ENCODE data around the gene AGAP5. TPM values are rescaled to one million over a fixed set of nuclear protein-coding genes. Genes with fewer than 3 reads are reported as not detected.

Gene AGAP5
- total and polyA plus RNA-seq, 2 of the 8 experiments (the other 6 are each of a cell fraction or from before 2014, with no cell fraction given): 5.4 to 6.0 TPM

GRCh38 chr10:73629165-73629564 is 68.7 kb downstream of the AGAP5 start:
- Histone ChIP-seq H3K27ac (ENCODE audit: low read depth, low read length) (no peak overlapping the region), H4K91ac (replicated peaks; ENCODE audit: insufficient read length, low read length) (no peak overlapping the region), H4K5ac (ENCODE audit: insufficient read length, low read depth, low read length) (no peak overlapping the region), H2BK20ac (ENCODE audit: low read length) (no peak overlapping the region), H3K9me3 (ENCODE audit: insufficient read depth in 2 of 2, low read depth in 1 of 2, low read length in 1 of 2) (no peaks in the 10 kb centered on the region), H4K8ac (ENCODE audit: extremely low read depth, insufficient read depth, low read length) (no peak overlapping the region), H3K56ac (replicated peaks; ENCODE audit: insufficient read length, low read depth, low read length) (no peak overlapping the region), H3K4me2 (ENCODE audit: insufficient read depth in 1 of 2, low read depth in 2 of 2, low read length in 2 of 2) (no peak overlapping the region), H3K18ac (ENCODE audit: extremely low read depth, low read length) (no peak overlapping the region), H3K14ac (ENCODE audit: insufficient read length) (no peak overlapping the region), H2AK5ac (ENCODE audit: low read depth, low read length) (no peak overlapping the region), H2BK15ac (ENCODE audit: low read length) (no peak overlapping the region), H2AFZ (ENCODE audit: low read length) (no peak overlapping the region), H3K79me1 (ENCODE audit: low read depth, low read length) (peaks cover 5% of the 10 kb centered on the region; the same call in 1 of the 2 replicates), H3K23ac (ENCODE audit: insufficient read length) (no peak overlapping the region), H4K20me1 (replicated peaks in 1 of 2; ENCODE audit: control insufficient read depth in 1 of 2, insufficient read depth in 2 of 2, low read length in 2 of 2) (no peaks in the 10 kb centered on the region), H3K4ac (replicated peaks; ENCODE audit: insufficient read length, low read depth, low read length) (no peak overlapping the region), H3K36me3 (ENCODE audit: control insufficient read depth in 2 of 4, insufficient read depth in 4 of 4, low read length in 3 of 4) (no peaks in the 10 kb centered on the region), H3K23me2 (ENCODE audit: low read depth, low read length) (peaks cover 5% of the 10 kb centered on the region; the same call in 1 of the 2 replicates), H3K4me1 (replicated peaks in 1 of 4; ENCODE audit: control insufficient read depth in 3 of 4, insufficient read depth in 4 of 4, low read length in 3 of 4) (peaks cover 0 to 3% (median 0%) of the 10 kb centered on the region in 4 experiments; a peak in 3 of 7 replicates), H3K27me3 (replicated peaks in 1 of 4; ENCODE audit: control insufficient read depth in 3 of 4, extremely low read depth in 1 of 4, insufficient read depth in 3 of 4, low read length in 3 of 4) (no peaks in the 10 kb centered on the region), H2BK5ac (ENCODE audit: low read depth, low read length) (no peak overlapping the region), H2BK12ac (ENCODE audit: low read depth, low read length) (no peak overlapping the region), H3K79me2 (ENCODE audit: control insufficient read depth in 1 of 2, insufficient read depth in 2 of 2, low read length in 2 of 2) (peaks cover 0 to 14% of the 10 kb centered on the region in 2 experiments; a peak in 2 of 4 replicates), H3K9ac (replicated peaks in 1 of 4; ENCODE audit: extremely low read depth in 1 of 4, low read depth in 3 of 4, low read length in 3 of 4) (no peak overlapping the region), H3K4me3 (ENCODE audit: extremely low read depth in 1 of 4, insufficient read depth in 2 of 4, low read depth in 3 of 4, low read length in 4 of 4) (no peak overlapping the region), H2BK120ac (replicated peaks; ENCODE audit: low read depth, low read length) (no peak overlapping the region)
- no peak for FAIRE-seq
- 82% methylated on average over 5 of the region's 5 CpGs; no CpG with 5 or more reads in 1 of the 2 experiments for WGBS, 2 experiments (ENCODE audit: extremely low coverage in 1 of 2, insufficient coverage in 1 of 2, insufficient read length in 1 of 2, insufficient replicate concordance in 2 of 2, low coverage in 1 of 2, low lambda C conversion rate in 2 of 2, missing lambda C conversion rate in 1 of 2)
- POLR2A ChIA-PET (ENCODE audit: partially characterized antibody): interaction anchor here (0.6 to 1.0 kb wide), 2 partner anchors 10 to 116 kb away, joined by 3 read pairs; no protein-coding TSS in a partner anchor
- no peak for DNase-seq (ENCODE audit: low read depth in 1 of 2, low spot score in 2 of 2)
- CTCF ChIA-PET (ENCODE audit: partially characterized antibody): interaction anchor here (0.6 to 6.8 kb wide), 5 partner anchors 9 to 100 kb away, joined by 3 to 29 read pairs (median 8); partner anchors contain the start of gene MYOZ1
- TF ChIP-seq HDAC2 (IDR thresholded peaks at IDR 0.05; ENCODE audit: borderline replicate concordance in 1 of 2, low read depth in 2 of 2, low read length in 2 of 2) (no peak), RXRA (IDR thresholded peaks at IDR 0.05; ENCODE audit: insufficient read depth, low read depth, low read length) (no peak), CEBPB (IDR thresholded peaks at IDR 0.05; ENCODE audit: low read depth, low read length) (0 out of 2 replicates have a peak, but pooled peaks have one; percentile 2)
